Omental fat pad (tissue), 4 donors: ENCODE data around the gene FBXO36. TPM values are rescaled to one million over a fixed set of nuclear protein-coding genes. Genes with fewer than 3 reads are reported as not detected.

Experiments
- ATAC-seq: fragments of 150-250 bp; one replicate; pipeline ENCODE4 v1.9.1; 2016; ENCODE audit warnings: mild to moderate bottlenecking, moderate library complexity; ENCODE audit not compliant: low FRiP score
- DNase-seq: peaks from one replicate; pipeline ENCODE4 v3.0.0-alpha.2; 2019; ENCODE audit warnings: low spot score
- total RNA-seq, 4 donors: library from RNA; depleted of rRNA; stranded (reverse); fragments of >200 nt; gene quantifications; one replicate each; pipeline ENCODE4 v1.1.0, GENCODE V29; 2016
- TF ChIP-seq, protein P1 (sequence below), 3 donors: fragments of 450-650 bp; IDR thresholded peaks; one replicate each; pipeline ENCODE4 v1.5.1; 2016 to 2017; ENCODE audit warnings: antibody characterized with exemption in 3 of 3, mild to moderate bottlenecking in 3 of 3, moderate library complexity in 2 of 3

The FBXO36 gene
- total RNA-seq, 4 donors from 2014 or later = 1.1 to 3.5 (median 2.3) TPM

DNA sequence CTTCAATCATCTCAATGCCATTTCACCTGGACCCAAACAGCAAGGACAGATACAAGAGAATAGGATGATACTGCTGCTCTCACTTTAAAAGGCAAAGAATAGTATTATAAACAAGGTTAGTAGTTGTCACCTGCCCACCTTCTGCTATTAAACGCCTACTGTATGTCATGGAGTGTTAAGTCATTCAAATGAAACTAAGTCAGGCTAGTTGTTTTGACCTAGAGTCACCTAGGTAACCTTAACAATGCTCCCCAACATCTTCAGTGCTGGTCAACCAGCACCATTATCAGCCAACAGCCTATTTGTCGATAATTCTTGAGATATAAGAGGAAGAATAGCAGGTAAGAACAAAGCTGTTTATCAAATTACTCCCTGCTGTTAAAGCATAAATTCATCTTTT, 39.7 kb upstream of the FBXO36 start:
- no peak for DNase-seq
- no peak for ATAC-seq
- TF ChIP-seq, protein P1, sequence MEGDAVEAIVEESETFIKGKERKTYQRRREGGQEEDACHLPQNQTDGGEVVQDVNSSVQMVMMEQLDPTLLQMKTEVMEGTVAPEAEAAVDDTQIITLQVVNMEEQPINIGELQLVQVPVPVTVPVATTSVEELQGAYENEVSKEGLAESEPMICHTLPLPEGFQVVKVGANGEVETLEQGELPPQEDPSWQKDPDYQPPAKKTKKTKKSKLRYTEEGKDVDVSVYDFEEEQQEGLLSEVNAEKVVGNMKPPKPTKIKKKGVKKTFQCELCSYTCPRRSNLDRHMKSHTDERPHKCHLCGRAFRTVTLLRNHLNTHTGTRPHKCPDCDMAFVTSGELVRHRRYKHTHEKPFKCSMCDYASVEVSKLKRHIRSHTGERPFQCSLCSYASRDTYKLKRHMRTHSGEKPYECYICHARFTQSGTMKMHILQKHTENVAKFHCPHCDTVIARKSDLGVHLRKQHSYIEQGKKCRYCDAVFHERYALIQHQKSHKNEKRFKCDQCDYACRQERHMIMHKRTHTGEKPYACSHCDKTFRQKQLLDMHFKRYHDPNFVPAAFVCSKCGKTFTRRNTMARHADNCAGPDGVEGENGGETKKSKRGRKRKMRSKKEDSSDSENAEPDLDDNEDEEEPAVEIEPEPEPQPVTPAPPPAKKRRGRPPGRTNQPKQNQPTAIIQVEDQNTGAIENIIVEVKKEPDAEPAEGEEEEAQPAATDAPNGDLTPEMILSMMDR (IDR thresholded peaks at IDR 0.05) = no peak

DNA sequence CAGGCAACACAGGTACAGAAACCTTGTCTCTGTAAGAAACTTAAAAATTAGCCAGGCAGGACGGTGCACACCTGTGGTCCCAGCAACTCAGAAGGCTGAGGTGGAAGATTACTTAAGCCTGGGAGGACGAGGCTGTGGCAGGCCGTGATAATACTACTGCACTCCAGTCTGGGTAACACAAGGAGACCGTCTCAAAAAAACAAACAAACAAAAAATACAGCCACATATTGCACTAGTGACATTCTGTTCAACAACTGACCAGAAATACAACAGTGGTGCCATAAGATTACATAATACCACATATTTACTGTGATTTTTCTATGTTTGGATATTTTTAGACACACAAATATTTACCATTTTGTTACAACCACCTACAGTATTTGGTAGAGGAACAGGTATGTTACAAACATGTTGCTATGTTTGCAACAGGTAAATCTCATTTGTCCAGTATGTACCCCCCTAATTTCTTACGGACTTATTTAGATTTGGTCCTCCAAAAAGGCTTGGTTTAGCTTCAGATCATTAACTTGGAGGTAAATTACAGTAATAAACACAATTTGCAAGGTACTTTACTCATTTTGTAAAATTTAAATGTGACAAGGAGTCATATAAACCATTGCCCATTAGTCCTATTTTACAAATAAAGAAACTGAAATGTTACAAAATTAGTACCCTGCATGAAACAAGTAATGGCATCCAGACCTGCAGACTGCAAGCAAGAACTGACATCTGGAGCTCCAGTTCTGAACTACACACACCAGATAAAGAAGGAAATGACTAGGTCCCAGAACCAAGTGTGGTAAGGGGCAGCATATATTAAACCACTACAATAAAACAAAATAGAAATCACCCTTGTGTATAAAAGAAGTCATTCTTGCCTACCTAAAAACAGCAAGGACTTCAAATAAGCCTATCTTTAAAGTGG, 37.3 kb upstream of the FBXO36 start:
- TF ChIP-seq, protein P1 (IDR thresholded peaks at IDR 0.05) = no peak
- ATAC-seq = no peak
- DNase-seq = no peak

DNA sequence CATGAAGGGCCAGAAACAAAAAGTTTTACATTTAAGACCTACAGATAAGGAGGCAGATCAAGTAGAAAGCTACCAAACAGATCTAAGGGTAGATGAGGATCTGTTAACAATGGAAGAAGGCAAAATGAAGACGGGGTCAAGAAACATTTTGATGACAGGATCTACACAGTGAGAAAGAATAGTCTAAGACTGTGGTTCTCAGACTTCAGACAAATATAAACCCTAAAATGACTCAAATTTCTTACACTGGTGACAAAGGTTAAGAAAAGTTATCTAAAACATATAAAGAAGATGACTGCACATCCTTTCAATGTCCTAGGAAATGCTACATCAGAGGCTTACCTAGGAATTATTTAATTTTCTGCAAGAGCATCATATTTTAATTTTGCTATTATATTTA, 34.9 kb upstream of the FBXO36 start:
- TF ChIP-seq, protein P1 (IDR thresholded peaks at IDR 0.05) = no peak
- ATAC-seq = no peak

DNA sequence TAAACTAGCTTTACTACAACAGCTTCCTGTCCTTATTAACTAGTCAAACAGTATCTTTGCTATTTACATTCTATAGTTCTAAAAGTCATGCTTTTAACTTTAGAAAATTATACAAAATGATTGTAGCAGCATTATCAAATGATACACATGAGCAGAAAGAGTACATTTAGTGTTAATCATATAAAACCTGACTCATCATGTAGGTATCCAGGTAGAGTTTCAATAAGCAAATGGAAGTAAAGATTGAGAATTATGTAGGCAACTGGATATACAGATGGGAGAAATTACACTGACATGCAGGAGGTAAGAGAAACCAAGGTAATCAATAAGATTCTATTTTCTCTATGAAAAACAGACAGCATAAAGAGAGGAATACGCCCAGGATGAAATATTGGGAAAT, 34.3 kb upstream of the FBXO36 start:
- DNase-seq (no peak), ATAC-seq (no peak)
- TF ChIP-seq, protein P1 (IDR thresholded peaks at IDR 0.05) = no peak

More for the DNA sequence above, 34.9 kb upstream of the FBXO36 start:
- no peak for DNase-seq

DNA sequence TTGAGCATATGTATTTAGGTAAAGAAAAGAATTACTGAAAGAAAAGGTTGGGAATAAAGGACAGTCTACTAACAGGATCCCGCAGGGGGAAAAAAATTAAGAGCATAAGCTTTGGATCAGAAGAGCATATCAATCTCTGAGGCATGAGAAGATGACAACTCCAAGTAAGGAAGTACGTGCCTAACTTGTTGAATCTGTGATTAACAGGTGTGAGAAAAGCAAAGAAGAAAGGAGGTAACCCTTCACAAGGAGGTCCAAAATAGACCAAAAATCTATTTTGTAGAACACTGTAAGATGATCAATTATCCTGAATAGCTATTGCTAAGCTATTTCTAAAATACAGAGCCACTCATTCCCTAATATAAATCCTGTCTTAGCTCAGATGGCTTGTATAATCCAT, 33.3 kb upstream of the FBXO36 start:
- ATAC-seq (no peak), DNase-seq (no peak)
- TF ChIP-seq, protein P1 (IDR thresholded peaks at IDR 0.05) = no peak

DNA sequence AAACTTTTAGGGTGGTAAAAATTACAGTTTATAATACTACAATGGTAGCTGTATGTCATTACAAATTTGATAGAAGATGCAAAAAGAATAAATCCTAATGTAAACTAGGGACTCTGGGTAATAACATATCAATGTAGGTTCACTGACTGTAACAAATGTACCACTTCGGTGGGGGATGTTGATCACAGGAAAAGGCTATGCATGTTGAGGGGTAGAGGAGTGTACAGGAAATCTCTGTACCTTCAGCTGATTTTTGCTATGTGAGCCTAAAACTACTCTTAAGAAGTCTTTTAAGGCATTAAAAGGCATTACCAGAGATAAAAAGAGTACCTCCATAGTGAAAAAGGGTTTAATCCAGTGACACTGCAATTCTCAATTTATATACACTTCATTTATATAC, 25.4 kb upstream of the FBXO36 start:
- ATAC-seq (no peak), DNase-seq (no peak)
- TF ChIP-seq, protein P1 (IDR thresholded peaks at IDR 0.05) = no peak

DNA sequence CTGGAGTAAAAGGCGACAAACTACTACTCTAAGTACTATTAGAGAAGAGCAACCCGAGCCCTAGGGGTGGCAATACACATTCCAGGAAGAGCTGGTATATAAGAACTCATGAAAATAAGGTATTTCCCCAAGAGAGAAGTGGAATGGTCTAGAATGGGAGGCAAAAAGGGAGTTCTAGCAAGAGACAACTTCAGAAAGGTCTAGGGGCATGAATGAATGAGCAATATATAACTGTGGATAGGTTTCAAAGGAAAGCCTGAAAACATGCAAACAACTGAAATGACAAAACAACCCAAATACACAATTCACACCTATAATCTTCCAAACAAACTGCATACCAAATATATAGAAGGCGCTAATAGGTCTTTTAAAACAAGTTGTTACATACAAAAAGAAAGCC, 22.7 kb upstream of the FBXO36 start:
- no peak for ATAC-seq
- TF ChIP-seq, protein P1 (IDR thresholded peaks at IDR 0.05) = no peak
- DNase-seq = no peak
